OCI-M2 (cell line): Measurements from ENCODE around the gene ADISSP.

Experiments used
- DNase-seq: peaks from one replicate; lab custom pipeline; 2025; ENCODE audit not compliant: unreplicated experiment; lab: John Stamatoyannopoulos, UW

ADISSP gene

GRCh38 chr20:3755814-3756480 lies 11.6 kb downstream of the ADISSP start:
- no peak for DNase-seq

DNA sequence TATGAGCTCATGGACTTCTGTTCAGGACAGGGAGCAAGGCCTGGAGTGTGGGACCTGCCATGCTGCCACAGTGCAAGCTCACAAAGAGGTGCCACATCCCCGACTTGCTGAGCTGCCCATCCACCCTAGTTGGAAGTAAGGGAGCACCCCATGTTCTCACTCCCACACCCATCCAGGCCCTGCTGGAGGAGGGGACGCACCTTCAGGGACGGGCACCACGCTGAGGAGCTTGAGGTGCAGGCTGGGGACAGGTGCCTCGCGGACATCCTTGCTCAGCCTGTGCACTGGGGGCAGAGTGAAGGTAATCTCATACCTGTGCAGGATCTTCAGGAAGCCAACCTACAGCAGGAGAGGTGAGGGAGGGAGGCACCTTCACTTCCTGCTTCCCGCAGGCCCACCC lies 12.3 kb downstream of the ADISSP start:
- DNase-seq = no peak

- DNase-seq = no peak
Observed at GRCh38 chr20:3754276-3754630, 13.3 kb downstream of the ADISSP start.

DNA sequence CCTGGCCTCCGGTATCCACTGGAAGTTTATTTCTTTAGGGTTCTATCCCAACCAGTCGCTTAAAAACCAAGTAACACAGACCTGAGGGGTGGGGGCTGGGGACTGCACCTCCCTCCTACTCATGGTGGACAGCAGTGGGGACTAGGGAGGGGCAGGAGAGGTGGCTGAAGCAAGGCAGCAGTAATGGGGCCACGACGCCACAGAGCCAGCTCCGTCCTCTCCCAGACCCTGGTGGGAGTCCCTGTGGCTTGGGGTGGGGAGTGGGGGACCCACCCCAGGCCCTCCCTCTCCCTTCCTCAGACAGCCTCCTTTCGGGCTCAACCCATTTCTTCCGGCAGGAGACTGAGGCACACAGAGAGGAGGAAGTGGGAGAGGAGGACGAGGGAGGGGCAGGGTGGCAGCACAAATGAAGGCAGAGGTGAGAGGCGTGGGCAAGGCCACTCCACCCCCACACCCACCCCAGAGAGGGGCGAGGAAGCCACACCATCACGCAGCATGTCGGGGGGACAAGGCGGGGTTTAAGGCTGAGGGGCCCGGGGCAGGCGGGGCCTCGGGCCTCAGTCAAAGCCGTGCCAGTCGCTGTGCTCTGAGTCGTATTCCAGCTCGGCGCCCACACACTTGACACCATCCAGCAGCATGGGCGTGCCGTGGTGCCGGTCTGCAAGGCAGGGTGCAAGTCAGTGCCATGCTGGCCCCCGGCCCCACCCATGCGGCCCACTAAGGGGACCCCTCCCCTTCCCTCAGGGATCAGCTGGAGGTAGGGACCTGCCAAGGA lies 13.9 kb downstream of the ADISSP start:
- no peak for DNase-seq

GRCh38 chr20:3753098-3753497 lies 14.5 kb downstream of the ADISSP start:
- DNase-seq = peak; percentile 41

GRCh38 chr20:3752386-3752759 lies 15.2 kb downstream of the ADISSP start:
- no peak for DNase-seq

GRCh38 chr20:3751675-3752385 lies 15.7 kb downstream of the ADISSP start:
- no peak for DNase-seq

GRCh38 chr20:3751305-3751674 lies 16.3 kb downstream of the ADISSP start:
- no peak for DNase-seq

DNA sequence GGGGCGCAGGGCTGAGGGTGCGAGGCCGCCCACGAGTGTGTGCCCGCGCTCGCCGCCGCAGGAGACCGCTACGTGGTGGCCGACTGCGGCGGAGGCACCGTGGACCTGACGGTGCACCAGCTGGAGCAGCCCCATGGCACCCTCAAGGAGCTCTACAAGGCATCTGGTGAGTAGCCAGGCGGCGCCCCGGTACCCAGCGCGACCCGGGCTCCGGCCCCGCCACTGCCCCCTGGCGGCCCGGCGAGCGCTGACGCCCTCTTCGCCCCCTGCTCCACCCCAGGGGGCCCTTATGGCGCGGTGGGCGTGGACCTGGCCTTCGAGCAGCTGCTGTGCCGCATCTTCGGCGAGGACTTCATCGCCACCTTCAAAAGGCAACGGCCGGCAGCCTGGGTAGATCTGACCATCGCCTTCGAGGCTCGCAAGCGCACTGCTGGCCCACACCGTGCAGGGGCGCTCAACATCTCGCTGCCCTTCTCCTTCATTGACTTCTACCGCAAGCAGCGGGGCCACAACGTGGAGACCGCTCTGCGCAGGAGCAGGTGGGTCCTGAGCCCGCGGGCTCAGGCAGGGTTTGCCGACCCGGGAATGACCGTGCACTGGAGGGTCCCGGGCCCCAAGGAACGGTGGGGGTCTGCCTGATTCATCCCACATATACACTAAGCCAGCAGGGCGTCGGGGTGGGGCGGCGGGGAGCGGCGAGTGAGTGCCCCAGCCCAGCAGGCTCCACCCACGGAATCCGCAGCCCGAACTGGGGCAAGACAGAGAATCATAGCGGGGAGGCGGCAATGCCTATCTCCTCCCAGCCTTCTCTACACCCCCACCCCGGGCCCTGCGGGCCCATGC lies 17.6 kb downstream of the ADISSP start:
- DNase-seq = no peak

- no peak for DNase-seq
Observed at GRCh38 chr20:3749087-3749688, 18.4 kb downstream of the ADISSP start.

DNA sequence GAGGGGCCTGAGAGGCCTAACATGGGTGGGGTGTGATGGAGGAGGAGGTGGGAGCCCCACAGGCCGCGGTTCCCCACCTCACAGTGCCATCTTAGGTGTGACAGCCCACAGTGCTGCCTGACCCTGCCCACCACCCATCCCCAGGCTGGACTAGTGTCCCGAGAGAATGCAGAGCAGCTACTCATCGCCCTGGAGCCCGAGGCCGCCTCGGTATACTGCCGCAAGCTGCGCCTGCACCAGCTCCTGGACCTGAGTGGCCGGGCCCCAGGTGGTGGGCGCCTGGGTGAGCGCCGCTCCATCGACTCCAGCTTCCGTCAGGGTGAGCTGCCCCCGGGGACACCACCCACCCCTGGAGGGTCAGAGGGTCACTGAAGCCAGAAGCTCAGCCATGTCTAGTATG lies 19.5 kb downstream of the ADISSP start:
- no peak for DNase-seq

DNA sequence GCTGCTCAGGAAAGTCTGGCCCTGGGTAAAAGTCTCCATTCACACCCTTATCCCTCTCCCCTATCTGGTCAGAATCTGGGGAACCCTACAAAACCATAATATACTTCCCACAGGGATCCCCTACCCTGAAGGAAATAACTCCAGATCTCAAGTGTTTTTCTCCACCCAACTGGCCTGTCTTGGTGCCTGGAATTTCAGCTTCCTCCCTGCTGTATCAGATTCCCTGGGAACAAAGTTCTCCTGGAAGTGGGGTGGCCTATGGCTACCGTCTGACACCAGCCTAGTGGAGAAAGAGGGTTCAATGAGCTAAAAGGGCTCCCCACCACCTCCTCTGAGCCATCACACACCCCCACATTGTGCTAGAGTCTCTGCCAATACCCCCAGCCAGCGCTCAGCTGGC lies 20.1 kb downstream of the ADISSP start:
- no peak for DNase-seq

GRCh38 chr20:3745686-3746173 lies 21.8 kb downstream of the ADISSP start:
- no peak for DNase-seq

GRCh38 chr20:3744806-3745685 lies 22.5 kb downstream of the ADISSP start:
- DNase-seq = peak; percentile 33

DNA sequence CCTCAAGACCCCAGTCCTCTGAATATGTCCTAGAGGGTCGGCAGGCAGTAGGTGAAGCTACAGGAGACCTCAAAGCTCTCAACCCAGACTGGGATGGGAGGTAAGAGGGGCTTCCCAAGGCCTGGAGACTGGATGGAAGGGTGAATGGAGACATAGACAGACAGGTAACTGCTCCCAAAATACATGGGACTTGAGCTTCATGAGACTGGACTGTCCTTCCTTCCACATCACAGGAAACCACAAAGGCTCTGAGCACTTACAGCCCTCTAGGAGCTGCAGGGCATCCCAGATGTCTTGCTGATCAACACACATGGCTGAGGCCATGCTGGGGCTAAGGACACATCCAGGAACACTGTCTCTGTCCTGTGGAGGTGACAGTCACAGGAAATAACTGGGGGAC lies 23.5 kb downstream of the ADISSP start:
- no peak for DNase-seq

GRCh38 chr20:3743251-3743650 lies 24.3 kb downstream of the ADISSP start:
- no peak for DNase-seq

DNA sequence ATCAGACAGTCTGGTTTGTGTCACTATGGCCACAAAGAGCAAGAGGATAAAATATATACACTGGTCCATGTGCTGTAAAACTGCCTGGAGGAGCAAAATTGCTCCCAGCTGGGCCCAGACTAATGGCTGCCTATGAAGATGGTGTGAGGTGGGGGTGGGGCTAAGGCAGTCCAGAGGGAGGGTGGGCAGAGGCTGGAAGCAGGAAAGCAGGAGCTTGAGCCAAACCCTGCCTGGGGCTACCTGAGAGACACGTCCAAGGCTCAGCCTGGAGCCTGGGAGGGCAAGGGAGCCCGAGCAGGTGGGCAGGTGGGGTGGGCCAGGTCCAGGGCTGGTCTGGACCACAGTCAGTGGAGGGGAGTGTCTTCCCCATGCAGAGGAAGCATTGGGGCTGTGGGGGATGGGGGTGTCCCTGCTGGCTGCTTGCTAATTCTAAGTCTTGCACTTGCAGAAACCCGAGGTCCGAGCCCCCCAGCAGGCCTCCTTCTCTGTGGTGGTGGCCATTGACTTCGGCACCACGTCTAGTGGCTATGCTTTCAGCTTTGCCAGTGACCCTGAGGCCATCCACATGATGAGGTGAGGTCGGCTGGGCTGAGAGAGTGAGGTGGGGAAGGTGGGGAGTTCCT lies 25.6 kb downstream of the ADISSP start:
- DNase-seq = no peak

- no peak for DNase-seq
Observed at GRCh38 chr20:3740615-3741301, 26.8 kb downstream of the ADISSP start.

- DNase-seq = no peak
Observed at GRCh38 chr20:3739926-3740451, 27.6 kb downstream of the ADISSP start.
